Naive thymus-derived CD4-positive, alpha-beta T cell (primary cell): ENCODE results near the gene RASD2. TPM values are rescaled to one million over a fixed set of nuclear protein-coding genes. Genes with fewer than 3 reads are reported as not detected.
"Not testable (repeated sequence)": the region's sequence is repeated elsewhere in the genome, so short reads cannot be mapped to it uniquely, and the experiment has no call there.

ENCODE experiments used
- ATAC-seq: fragments of 150-1000 bp; cut with Tn5 transposase; 2 replicates; pipeline ENCODE4 v1.10.0; 2021; ENCODE audit warnings: mild to moderate bottlenecking, moderate library complexity
- CTCF ChIA-PET: fragments of 350-600 bp; sonication (Branson Sonifier 250); formaldehyde crosslinking; loops from one replicate; lab custom pipeline; 2021; ENCODE audit warnings: antibody characterized with exemption; lab: Charles Lee
- POLR2A ChIA-PET: fragments of 350-600 bp; sonication (Branson Sonifier 250); formaldehyde crosslinking; loops from one replicate; lab custom pipeline; 2021; ENCODE audit warnings: antibody characterized with exemption, inconsistent platforms; lab: Charles Lee
- DNase-seq, 9 donors: peaks; one replicate each; pipeline versions ENCODE4 v3.0.0 to v3.0.0-alpha.2; 2020 to 2022; ENCODE audit warnings: mixed read lengths in 1 of 9
- H3K27ac ChIP-seq: one replicate; pipeline ENCODE4 v1.7.0; 2013; ENCODE audit warnings: mild to moderate bottlenecking, low read depth, low read length, moderate library complexity
- H3K27me3 ChIP-seq, 2 donors: one replicate each; pipeline ENCODE4 v1.7.0; 2013; ENCODE audit warnings: low read length in 2 of 2, mild to moderate bottlenecking in 2 of 2, moderate library complexity in 2 of 2; ENCODE audit not compliant: control insufficient read depth in 2 of 2, insufficient read depth in 2 of 2
- H3K36me3 ChIP-seq, 3 experiments: 1 replicate in 2 of 3; 2 replicates in 1 of 3; pipeline ENCODE4 v1.7.0; 2013; ENCODE audit warnings: low read length in 3 of 3, mild to moderate bottlenecking in 3 of 3, moderate library complexity in 1 of 3; ENCODE audit not compliant: insufficient read depth in 3 of 3, control insufficient read depth in 2 of 3
- H3K4me1 ChIP-seq, 2 donors: one replicate each; pipeline ENCODE4 v1.7.0; 2013; ENCODE audit warnings: low read length in 2 of 2, mild to moderate bottlenecking in 2 of 2, moderate library complexity in 1 of 2; ENCODE audit not compliant: control insufficient read depth in 2 of 2, insufficient read depth in 2 of 2
- H3K4me3 ChIP-seq: 2 replicates; pipeline ENCODE4 v1.7.0; 2013; ENCODE audit warnings: mild to moderate bottlenecking, low read length
- H3K9me3 ChIP-seq, 3 experiments: 1 replicate in 2 of 3; 2 replicates in 1 of 3; pipeline ENCODE4 v1.7.0; 2013; ENCODE audit warnings: low read length in 3 of 3; ENCODE audit not compliant: control insufficient read depth in 2 of 3
- H3K27ac Mint-ChIP-seq, 9 donors: one replicate each; pipeline ENCODE4 v1.8.0; 2020 to 2022; ENCODE audit warnings: mixed read lengths in 9 of 9, mild to moderate bottlenecking in 8 of 9, moderate library complexity in 5 of 9, inconsistent platforms in 2 of 9
- H3K27me3 Mint-ChIP-seq, 5 donors: one replicate each; pipeline ENCODE4 v1.8.0; 2021 to 2022; ENCODE audit warnings: mixed read lengths in 5 of 5, mild to moderate bottlenecking in 1 of 5
- H3K36me3 Mint-ChIP-seq, 5 donors: one replicate each; pipeline ENCODE4 v1.8.0; 2020 to 2022; ENCODE audit warnings: mixed read lengths in 5 of 5, mild to moderate bottlenecking in 3 of 5, inconsistent platforms in 1 of 5
- H3K4me1 Mint-ChIP-seq, 7 donors: one replicate each; pipeline ENCODE4 v1.8.0; 2020 to 2022; ENCODE audit warnings: mixed read lengths in 7 of 7, mild to moderate bottlenecking in 3 of 7, inconsistent platforms in 1 of 7
- H3K4me3 Mint-ChIP-seq, 10 donors: one replicate each; pipeline ENCODE4 v1.8.0; 2020 to 2022; ENCODE audit warnings: mild to moderate bottlenecking in 10 of 10, mixed read lengths in 10 of 10, moderate library complexity in 6 of 10, inconsistent platforms in 2 of 10
- H3K9me3 Mint-ChIP-seq, 11 donors: one replicate each; pipeline ENCODE4 v1.8.0; 2020 to 2022; ENCODE audit warnings: mixed read lengths in 11 of 11, mild to moderate bottlenecking in 4 of 11, inconsistent platforms in 1 of 11, moderate library complexity in 1 of 11
- intact Hi-C, 2 donors: fragments of 100-400 bp; cut with micrococcal nuclease; formaldehyde crosslinking; loops; one replicate each; pipeline ENCODE4 v1.15.1; 2023
- polyA plus RNA-seq, 2 donors: library from polyadenylated mRNA; unstranded; fragments of 300-500 nt; fragmentation: Illumina TruSeq; gene quantifications; one replicate each; pipeline ENCODE4 v1.2.3, GENCODE V29; 2021
- total RNA-seq, 6 experiments: library from RNA in 5 of 6; stranded (reverse) in 5 of 6; gene quantifications; 1 replicate in 5 of 6; 2 replicates in 1 of 6; pipeline ENCODE4 v1.2.3 and lab custom pipeline; 2021 to 2026

The RASD2 gene
- total and polyA plus RNA-seq, 7 experiments from 2014 or later: 0.05 to 1.4 (median 0.24) TPM; not detected in 4

DNA sequence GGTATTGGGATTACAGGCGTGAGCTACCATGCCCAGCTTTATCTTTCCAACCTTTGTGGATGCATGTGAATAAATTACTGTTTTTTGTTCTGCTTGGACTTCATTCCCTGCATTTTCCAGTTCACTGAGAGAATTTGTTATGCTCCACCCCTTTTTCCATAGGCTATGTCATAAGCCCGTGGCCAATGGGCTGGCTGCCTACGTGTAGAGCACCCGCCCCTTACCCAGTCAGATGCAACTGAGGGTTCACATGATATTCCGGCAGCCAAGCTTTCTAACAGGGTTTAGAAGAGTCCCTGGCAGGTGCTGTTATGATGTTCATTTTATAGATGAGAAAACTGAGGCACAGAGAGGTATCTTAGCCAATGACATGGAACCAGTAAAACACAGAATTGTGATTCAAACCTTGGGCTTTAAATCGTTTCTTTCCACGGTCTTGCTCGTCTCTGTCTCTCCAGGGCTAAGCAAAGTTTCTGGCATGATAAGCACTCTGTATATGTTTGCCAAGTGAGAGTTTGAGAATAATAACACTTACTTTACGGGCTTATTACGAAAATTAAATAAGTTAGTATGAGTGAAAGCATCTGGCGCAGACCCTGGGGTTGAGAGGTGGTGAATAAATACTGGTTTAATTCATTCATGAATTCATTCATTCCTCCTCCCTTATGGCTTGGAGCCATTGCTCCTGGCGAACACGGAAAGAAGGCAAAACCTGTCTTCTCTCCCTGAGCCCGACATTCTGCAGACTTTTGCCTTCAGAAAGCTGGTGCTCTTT is 42.4 kb upstream of the RASD2 start:
- no peaks in the 10 kb centered on the region for H3K4me1 Mint-ChIP-seq
- Histone ChIP-seq H3K27ac (no peak overlapping the region), H3K36me3 (no peaks in the 10 kb centered on the region), H3K9me3 (no peaks in the 10 kb centered on the region), H3K4me1 (no peaks in the 10 kb centered on the region), H3K4me3 (no peak overlapping the region), H3K27me3 (no peaks in the 10 kb centered on the region)
- no peak overlapping the region for H3K27ac Mint-ChIP-seq
- no peaks in the 10 kb centered on the region for H3K36me3 Mint-ChIP-seq
- intact Hi-C loops: no loop called here
- H3K9me3 Mint-ChIP-seq: no peaks in the 10 kb centered on the region
- no peak for ATAC-seq
- H3K27me3 Mint-ChIP-seq: peaks cover 18 to 40% (median 28%) of the 10 kb centered on the region in 5 donors
- ChIA-PET CTCF (no interaction called here), POLR2A (no interaction called here)
- DNase-seq: no peak
- H3K4me3 Mint-ChIP-seq: no peak overlapping the region

DNA sequence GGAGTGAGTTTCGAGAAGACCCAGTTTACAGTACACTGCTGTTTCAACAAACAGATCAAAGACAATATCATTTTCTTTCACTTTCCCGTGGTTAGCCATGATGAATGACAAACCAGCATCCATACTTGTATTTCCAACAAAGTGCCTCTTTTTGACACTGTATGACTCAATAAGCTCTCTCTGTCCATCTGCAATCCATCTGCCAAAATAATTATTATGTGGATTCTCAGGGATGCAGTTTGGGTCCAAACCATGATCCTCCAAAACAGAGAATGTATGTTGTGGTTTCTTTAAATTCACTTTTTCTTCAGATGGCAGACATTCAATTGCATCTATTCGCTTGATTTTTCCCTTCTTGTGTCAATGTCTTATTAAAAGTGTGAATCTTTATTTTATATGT is 37.8 kb upstream of the RASD2 start:
- Histone ChIP-seq H3K27ac (no peak overlapping the region), H3K27me3 (no peaks in the 10 kb centered on the region), H3K9me3 (no peaks in the 10 kb centered on the region), H3K4me1 (no peaks in the 10 kb centered on the region), H3K4me3 (no peak overlapping the region), H3K36me3 (no peaks in the 10 kb centered on the region)
- POLR2A ChIA-PET: no interaction called here
- CTCF ChIA-PET: no interaction called here
- DNase-seq: no peak
- no peaks in the 10 kb centered on the region for H3K9me3 Mint-ChIP-seq
- no peaks in the 10 kb centered on the region for H3K36me3 Mint-ChIP-seq
- H3K4me3 Mint-ChIP-seq: no peak overlapping the region
- ATAC-seq: no peak
- peaks cover 4 to 22% (median 13%) of the 10 kb centered on the region in 5 donors for H3K27me3 Mint-ChIP-seq
- H3K4me1 Mint-ChIP-seq: no peaks in the 10 kb centered on the region
- no peak overlapping the region for H3K27ac Mint-ChIP-seq
- intact Hi-C loops: no loop called here

DNA sequence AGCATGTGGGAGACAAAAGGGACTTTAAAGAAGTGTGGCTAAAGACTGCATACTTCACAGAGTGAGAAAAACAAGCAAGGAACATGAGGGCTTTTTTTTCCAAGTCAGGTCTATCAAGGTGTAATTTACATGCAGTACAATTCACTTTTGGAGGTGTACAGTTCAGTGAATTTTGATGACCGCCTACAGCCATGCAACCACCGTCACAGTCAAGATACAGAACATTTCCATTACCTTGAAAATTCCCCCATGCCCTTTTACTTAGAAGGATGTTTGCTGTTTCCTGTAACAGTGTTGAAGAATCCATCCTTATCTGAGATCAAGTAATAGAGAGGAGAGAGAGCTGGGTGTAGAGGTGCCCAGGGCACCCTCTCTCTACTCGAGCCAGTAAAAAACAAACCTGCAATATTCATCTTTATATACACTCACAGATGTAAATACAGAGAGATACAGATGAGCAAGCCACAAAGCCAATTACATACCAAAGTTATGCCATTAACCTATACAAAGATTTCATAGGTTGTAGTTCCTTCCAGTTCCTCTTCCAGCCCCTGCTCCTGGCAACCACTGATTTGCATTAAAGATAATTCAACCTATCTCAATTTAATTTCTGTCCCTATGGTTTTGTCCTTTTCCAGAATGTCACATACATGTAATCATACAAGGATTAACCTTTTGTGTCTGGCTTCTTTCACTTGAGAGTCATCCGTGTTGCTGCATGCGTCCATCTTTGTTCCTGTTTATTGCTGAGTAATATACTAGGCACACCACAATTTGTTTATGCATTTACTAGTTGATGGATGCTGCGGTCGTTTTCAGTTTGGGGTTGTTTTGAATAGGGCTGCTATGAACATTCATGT is 35.0 kb upstream of the RASD2 start:
- H3K27ac Mint-ChIP-seq: no peak overlapping the region
- H3K4me3 Mint-ChIP-seq: no peak overlapping the region
- no peaks in the 10 kb centered on the region for H3K9me3 ChIP-seq
- intact Hi-C loops: no loop called here
- H3K4me1 ChIP-seq: no peaks in the 10 kb centered on the region
- H3K4me3 ChIP-seq: no peak overlapping the region
- H3K36me3 Mint-ChIP-seq: no peaks in the 10 kb centered on the region
- no peak overlapping the region for H3K27ac ChIP-seq
- peaks cover 0 to 17% (median 10%) of the 10 kb centered on the region in 5 donors for H3K27me3 Mint-ChIP-seq
- POLR2A ChIA-PET: no interaction called here
- H3K36me3 ChIP-seq: no peaks in the 10 kb centered on the region
- H3K9me3 Mint-ChIP-seq: no peaks in the 10 kb centered on the region
- peaks cover 0 to 1% (median 0%) of the 10 kb centered on the region in 7 donors for H3K4me1 Mint-ChIP-seq
- H3K27me3 ChIP-seq: no peaks in the 10 kb centered on the region
- DNase-seq (no peak), ATAC-seq (no peak)
- CTCF ChIA-PET: no interaction called here

DNA sequence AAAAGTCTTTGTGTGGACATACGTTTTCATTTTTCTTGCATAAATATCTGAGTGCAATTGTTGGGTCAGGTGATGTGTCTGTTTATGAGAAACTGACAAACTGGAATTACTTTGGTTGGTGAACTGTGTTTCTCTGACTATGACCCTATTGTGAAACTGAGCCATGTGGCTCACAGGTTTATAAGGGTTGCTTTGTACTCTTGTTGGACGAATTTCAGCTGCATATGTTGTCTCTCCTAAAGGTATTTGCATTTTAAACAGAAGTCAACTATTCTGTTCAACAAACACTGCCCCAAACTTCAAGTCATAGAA is 34.4 kb upstream of the RASD2 start:
- H3K4me3 ChIP-seq: no peak overlapping the region
- no peaks in the 10 kb centered on the region for H3K36me3 Mint-ChIP-seq
- no peaks in the 10 kb centered on the region for H3K9me3 Mint-ChIP-seq
- H3K27me3 Mint-ChIP-seq: peaks cover 0 to 17% (median 10%) of the 10 kb centered on the region in 5 donors
- H3K27ac ChIP-seq: no peak overlapping the region
- ChIA-PET POLR2A (no interaction called here), CTCF (no interaction called here)
- intact Hi-C loops: no loop called here
- no peaks in the 10 kb centered on the region for H3K27me3 ChIP-seq
- H3K4me3 Mint-ChIP-seq: no peak overlapping the region
- DNase-seq (no peak), ATAC-seq (no peak)
- no peaks in the 10 kb centered on the region for H3K9me3 ChIP-seq
- H3K4me1 Mint-ChIP-seq: peaks cover 0 to 1% (median 0%) of the 10 kb centered on the region in 7 donors
- H3K36me3 ChIP-seq: no peaks in the 10 kb centered on the region
- H3K4me1 ChIP-seq: no peaks in the 10 kb centered on the region
- no peak overlapping the region for H3K27ac Mint-ChIP-seq

DNA sequence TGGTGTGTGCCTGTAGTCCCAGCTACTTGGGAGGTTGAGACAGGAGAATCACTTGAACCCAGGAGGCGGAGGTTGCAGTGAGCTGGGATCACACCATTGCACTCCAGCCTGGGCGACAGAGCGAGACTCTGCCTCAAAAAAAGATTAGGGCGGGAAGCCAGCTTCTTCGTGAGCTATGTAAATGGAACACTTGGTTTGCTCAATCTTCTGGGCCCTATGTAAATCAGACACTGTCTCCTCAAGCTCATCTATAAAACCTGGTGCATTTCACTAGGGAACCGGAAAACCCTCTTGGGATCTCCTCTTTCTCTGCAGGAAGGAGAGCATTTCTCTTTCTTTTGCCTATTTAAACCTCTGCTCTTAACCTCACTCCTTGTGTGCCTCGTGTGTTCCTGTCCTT is 32.8 kb upstream of the RASD2 start:
- H3K4me1 ChIP-seq, H3K4me3 ChIP-seq, H3K9me3 Mint-ChIP-seq, H3K27ac Mint-ChIP-seq, H3K36me3 ChIP-seq, H3K4me3 Mint-ChIP-seq, ATAC-seq, DNase-seq, H3K9me3 ChIP-seq, intact Hi-C loops, H3K36me3 Mint-ChIP-seq, H3K27me3 ChIP-seq, H3K4me1 Mint-ChIP-seq, H3K27ac ChIP-seq: not testable (repeated sequence)
- peaks cover 0 to 15% (median 6%) of the 10 kb centered on the region in 5 donors for H3K27me3 Mint-ChIP-seq
- CTCF ChIA-PET: interaction anchor here (1.0 to 1.1 kb wide), 2 partner anchors 17 to 76 kb away, joined by 3 read pairs; no protein-coding TSS in a partner anchor
- POLR2A ChIA-PET: interaction anchor here (0.8 kb wide), 1 partner anchor 14 kb away, joined by 4 read pairs; no protein-coding TSS in a partner anchor

DNA sequence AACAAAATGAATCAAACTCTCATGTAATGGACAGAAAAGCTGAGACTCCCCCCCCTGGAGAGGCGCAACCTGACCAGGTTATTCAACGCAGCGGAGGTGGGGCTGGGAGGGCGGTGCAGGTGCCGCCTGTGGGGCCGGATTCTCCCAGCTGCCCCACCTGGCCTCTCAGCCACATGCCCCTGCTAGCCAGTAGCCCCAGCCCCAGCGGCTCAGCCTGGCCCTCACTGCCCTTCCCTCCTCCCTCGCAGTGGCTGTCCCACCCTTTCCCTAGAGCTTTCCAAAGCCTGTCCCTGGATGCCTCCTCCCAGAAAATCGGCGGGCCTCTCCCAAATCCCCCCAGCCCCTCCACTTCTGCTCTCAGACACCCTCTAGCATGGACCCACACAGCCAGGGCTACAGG is 31.2 kb upstream of the RASD2 start:
- ATAC-seq (no peak), DNase-seq (no peak)
- Mint-ChIP-seq H3K36me3 (no peaks in the 10 kb centered on the region), H3K4me1 (peaks cover 0 to 1% (median 0%) of the 10 kb centered on the region in 7 donors), H3K27me3 (peaks cover 0 to 20% (median 10%) of the 10 kb centered on the region in 5 donors), H3K9me3 (no peaks in the 10 kb centered on the region), H3K27ac (no peak overlapping the region), H3K4me3 (no peak overlapping the region)
- H3K4me1 ChIP-seq: no peaks in the 10 kb centered on the region
- H3K27me3 ChIP-seq: no peaks in the 10 kb centered on the region
- no peaks in the 10 kb centered on the region for H3K36me3 ChIP-seq
- no peak overlapping the region for H3K4me3 ChIP-seq
- POLR2A ChIA-PET: no interaction called here
- CTCF ChIA-PET: no interaction called here
- intact Hi-C loops: no loop called here
- H3K27ac ChIP-seq: no peak overlapping the region
- H3K9me3 ChIP-seq: no peaks in the 10 kb centered on the region
